SU-DHL-6 (cell line): Measurements from ENCODE around the gene STUB1.

ENCODE experiments used
- CTCF ChIP-seq: fragments of 200-600 bp; sonication (generic); IDR thresholded peaks from one replicate; pipeline ENCODE4 v1.5.1; 2017; ENCODE audit warnings: antibody characterized with exemption, mild to moderate bottlenecking, low read length, moderate library complexity; ENCODE audit not compliant: insufficient read depth, poor library complexity, severe bottlenecking
- EZH2phosphoT487 ChIP-seq: fragments of 200-600 bp; sonication (generic), shearing (Covaris generic); conservative IDR thresholded peaks from 2 replicates; pipeline ENCODE4 v1.6.1; 2018; ENCODE audit warnings: mild to moderate bottlenecking, antibody characterized with exemption, low read length, moderate library complexity, mixed read lengths

GRCh38 chr16:649631-650030 is 30.6 kb upstream of the STUB1 start:
- TF ChIP-seq CTCF, result no peak
- TF ChIP-seq EZH2phosphoT487, result no peak
